IPS DF 4.7 (cell line): ENCODE data around the gene NEXN.
"Not testable (repeated sequence)": the region's sequence is repeated elsewhere in the genome, so short reads cannot be mapped to it uniquely, and the experiment has no call there.

Experiments used
- DNase-seq: peaks from one replicate; pipeline ENCODE4 v3.0.0-alpha.2; 2013; ENCODE audit warnings: low spot score; ENCODE audit errors: extremely low read depth

NEXN gene

GRCh38 chr1:77958850-77959249 lies 70.4 kb downstream of the NEXN start:
- no peak for DNase-seq

GRCh38 chr1:77961392-77961791 lies 73.0 kb downstream of the NEXN start:
- no peak for DNase-seq

GRCh38 chr1:77966291-77966690 lies 77.9 kb downstream of the NEXN start:
- DNase-seq = no peak

- no peak for DNase-seq
These were observed 81.8 kb downstream of the NEXN start for GRCh38 chr1:77970192-77970591.

GRCh38 chr1:77972080-77972479 lies 83.7 kb downstream of the NEXN start:
- no peak for DNase-seq

- DNase-seq = no peak
These were observed 87.0 kb downstream of the NEXN start for GRCh38 chr1:77975386-77975785.

GRCh38 chr1:77975907-77976306 lies 87.5 kb downstream of the NEXN start:
- no peak for DNase-seq

GRCh38 chr1:77976433-77977076 lies 88.1 kb downstream of the NEXN start:
- no peak for DNase-seq

- no peak for DNase-seq
These were observed 89.5 kb downstream of the NEXN start for GRCh38 chr1:77977989-77978292.

- DNase-seq = peak; percentile 62
These were observed 90.0 kb downstream of the NEXN start for GRCh38 chr1:77978293-77978968.

GRCh38 chr1:77978969-77979876 lies 90.8 kb downstream of the NEXN start, which contains the start of gene FUBP1:
FUBP1 (minus strand) TSS chr1:77979072; CDS start chr1:77979004, 68 bp downstream.
- DNase-seq = peak; percentile 96

GRCh38 chr1:77983352-77983996 lies 95.0 kb downstream of the NEXN start:
- DNase-seq = not testable (repeated sequence)

GRCh38 chr1:77983997-77984355 lies 95.6 kb downstream of the NEXN start:
- DNase-seq = no peak

GRCh38 chr1:77984629-77985028 lies 96.2 kb downstream of the NEXN start:
- DNase-seq = no peak

- no peak for DNase-seq
These were observed 98.4 kb downstream of the NEXN start for GRCh38 chr1:77986810-77987209.

- no peak for DNase-seq
These were observed 99.5 kb downstream of the NEXN start for GRCh38 chr1:77987919-77988318.

GRCh38 chr1:77989744-77990143 lies 101.3 kb downstream of the NEXN start:
- no peak for DNase-seq

GRCh38 chr1:77990629-77991204 lies 102.3 kb downstream of the NEXN start:
- no peak for DNase-seq

GRCh38 chr1:77991638-77992037 lies 103.2 kb downstream of the NEXN start:
- DNase-seq = no peak
